ENCODE data around the gene ACTR8.

Gene ACTR8

GRCh38 chr3:53843195-53844177 lies 38.5 kb downstream of the ACTR8 start:
- H3K9me3 ChIP-seq (replicated peaks; ENCODE audit: low read length), result no peaks in the 10 kb centered on the region
- H3K9ac ChIP-seq (ENCODE audit: low read depth, low read length), result no peak overlapping the region
- no peak overlapping the region for H3K4me2 ChIP-seq (ENCODE audit: low read length)
- no peaks in the 10 kb centered on the region for H3K36me3 ChIP-seq (ENCODE audit: insufficient read depth, low read length)
- no peak overlapping the region for H3K4me3 ChIP-seq (ENCODE audit: low read length)
- peaks cover 46% of the 10 kb centered on the region for H3K27me3 ChIP-seq (ENCODE audit: control insufficient read depth, insufficient read depth, low read length)
- peaks cover 7% of the 10 kb centered on the region for H3K4me1 ChIP-seq (ENCODE audit: control insufficient read depth, insufficient read depth, low read length)

- Histone ChIP-seq H3K27me3 (ENCODE audit: control insufficient read depth, insufficient read depth, low read length) (peaks cover 37% of the 10 kb centered on the region), H3K4me3 (ENCODE audit: low read length) (no peak overlapping the region)
Measured at GRCh38 chr3:53842436-53843194, 39.3 kb downstream of the ACTR8 start.

DNA sequence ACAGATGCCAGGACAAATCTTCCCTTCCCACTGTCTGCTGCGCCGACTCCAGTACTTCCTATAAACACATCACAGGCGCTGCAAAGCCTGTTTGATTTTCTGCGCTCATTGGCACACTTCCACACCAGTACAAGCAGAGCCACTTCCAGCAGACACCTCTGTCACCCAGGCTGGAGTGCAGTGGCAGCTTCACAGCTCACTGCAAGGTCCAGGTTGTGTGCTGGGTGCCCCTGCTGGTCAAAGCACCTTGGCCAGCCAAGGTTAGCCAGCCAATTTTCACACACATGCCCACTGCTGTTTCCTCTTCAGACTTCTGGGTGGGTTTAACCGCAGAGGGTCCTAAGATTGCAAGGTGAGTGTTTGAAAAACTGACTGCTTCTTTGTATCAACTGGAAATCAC lies 40.7 kb downstream of the ACTR8 start:
- H3K9ac ChIP-seq (ENCODE audit: low read depth, low read length), result no peak overlapping the region
- H3K4me1 ChIP-seq (ENCODE audit: control insufficient read depth, insufficient read depth, low read length), result peaks cover 4% of the 10 kb centered on the region
- no peaks in the 10 kb centered on the region for H3K9me3 ChIP-seq (replicated peaks; ENCODE audit: low read length)
- peaks cover 27% of the 10 kb centered on the region for H3K27me3 ChIP-seq (ENCODE audit: control insufficient read depth, insufficient read depth, low read length)
- no peak overlapping the region for H3K4me3 ChIP-seq (ENCODE audit: low read length)
- H3K36me3 ChIP-seq (ENCODE audit: insufficient read depth, low read length), result no peaks in the 10 kb centered on the region
- H3K4me2 ChIP-seq (ENCODE audit: low read length), result no peak overlapping the region

More at GRCh38 chr3:53842436-53843194, 39.3 kb downstream of the ACTR8 start:
- Histone ChIP-seq H3K4me1 (ENCODE audit: control insufficient read depth, insufficient read depth, low read length) (peaks cover 7% of the 10 kb centered on the region), H3K4me2 (ENCODE audit: low read length) (no peak overlapping the region), H3K9ac (ENCODE audit: low read depth, low read length) (no peak overlapping the region), H3K9me3 (replicated peaks; ENCODE audit: low read length) (no peaks in the 10 kb centered on the region), H3K36me3 (ENCODE audit: insufficient read depth, low read length) (no peaks in the 10 kb centered on the region)

DNA sequence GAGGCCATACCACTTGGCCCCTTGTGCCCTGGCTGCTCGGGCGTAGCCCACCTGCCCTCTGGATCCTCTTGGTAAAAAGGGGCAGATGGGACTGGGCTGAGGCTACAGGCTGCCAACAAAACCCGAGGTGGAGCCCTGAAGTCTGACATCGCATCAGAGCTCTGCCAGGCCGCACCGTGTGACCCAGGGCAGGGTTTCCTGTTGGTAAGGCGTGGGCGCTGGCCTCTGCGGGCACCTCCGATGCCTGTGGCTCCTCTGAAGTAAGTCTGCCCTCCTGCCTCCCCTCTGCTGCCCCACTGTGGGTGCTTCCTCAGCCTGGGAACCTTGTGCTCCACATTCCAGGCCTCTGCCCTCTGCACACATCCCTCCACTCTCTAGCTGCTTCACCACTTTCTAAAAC lies 44.6 kb downstream of the ACTR8 start:
- Histone ChIP-seq H3K4me1 (ENCODE audit: control insufficient read depth, insufficient read depth, low read length) (no peaks in the 10 kb centered on the region), H3K4me2 (ENCODE audit: low read length) (no peak overlapping the region), H3K27me3 (ENCODE audit: control insufficient read depth, insufficient read depth, low read length) (peaks cover 2% of the 10 kb centered on the region), H3K9me3 (replicated peaks; ENCODE audit: low read length) (no peaks in the 10 kb centered on the region), H3K4me3 (ENCODE audit: low read length) (no peak overlapping the region), H3K36me3 (ENCODE audit: insufficient read depth, low read length) (no peaks in the 10 kb centered on the region), H3K9ac (ENCODE audit: low read depth, low read length) (no peak overlapping the region)

GRCh38 chr3:53836084-53836872 lies 45.7 kb downstream of the ACTR8 start:
- H3K4me2 ChIP-seq (ENCODE audit: low read length), result no peak overlapping the region
- no peak overlapping the region for H3K4me3 ChIP-seq (ENCODE audit: low read length)
- H3K27me3 ChIP-seq (ENCODE audit: control insufficient read depth, insufficient read depth, low read length), result no peaks in the 10 kb centered on the region
- H3K9ac ChIP-seq (ENCODE audit: low read depth, low read length), result no peak overlapping the region
- H3K4me1 ChIP-seq (ENCODE audit: control insufficient read depth, insufficient read depth, low read length), result no peaks in the 10 kb centered on the region
- H3K9me3 ChIP-seq (replicated peaks; ENCODE audit: low read length), result no peaks in the 10 kb centered on the region
- no peaks in the 10 kb centered on the region for H3K36me3 ChIP-seq (ENCODE audit: insufficient read depth, low read length)

DNA sequence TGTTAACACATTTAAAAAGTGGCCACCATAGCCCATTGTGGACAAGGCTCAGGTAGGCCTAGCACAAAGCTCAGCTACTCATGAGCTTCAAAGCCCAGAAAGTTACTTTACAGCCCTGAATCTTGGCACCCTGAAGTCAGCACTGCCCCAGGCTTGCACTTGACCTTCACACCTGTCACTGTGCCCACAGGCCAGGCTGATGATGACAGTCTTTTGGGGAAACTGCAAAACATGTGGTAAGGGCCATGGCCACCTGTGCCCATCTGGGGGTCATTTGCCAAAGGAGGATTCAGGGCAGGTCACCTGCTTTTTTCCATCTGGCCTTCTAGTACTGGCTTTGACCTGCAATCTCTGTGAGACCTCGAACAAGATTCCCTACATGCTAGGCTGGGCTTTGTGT lies 46.7 kb downstream of the ACTR8 start:
- no peak overlapping the region for H3K4me3 ChIP-seq (ENCODE audit: low read length)
- no peaks in the 10 kb centered on the region for H3K9me3 ChIP-seq (replicated peaks; ENCODE audit: low read length)
- no peaks in the 10 kb centered on the region for H3K4me1 ChIP-seq (ENCODE audit: control insufficient read depth, insufficient read depth, low read length)
- no peaks in the 10 kb centered on the region for H3K36me3 ChIP-seq (ENCODE audit: insufficient read depth, low read length)
- no peak overlapping the region for H3K9ac ChIP-seq (ENCODE audit: low read depth, low read length)
- H3K4me2 ChIP-seq (ENCODE audit: low read length), result no peak overlapping the region
- no peaks in the 10 kb centered on the region for H3K27me3 ChIP-seq (ENCODE audit: control insufficient read depth, insufficient read depth, low read length)

DNA sequence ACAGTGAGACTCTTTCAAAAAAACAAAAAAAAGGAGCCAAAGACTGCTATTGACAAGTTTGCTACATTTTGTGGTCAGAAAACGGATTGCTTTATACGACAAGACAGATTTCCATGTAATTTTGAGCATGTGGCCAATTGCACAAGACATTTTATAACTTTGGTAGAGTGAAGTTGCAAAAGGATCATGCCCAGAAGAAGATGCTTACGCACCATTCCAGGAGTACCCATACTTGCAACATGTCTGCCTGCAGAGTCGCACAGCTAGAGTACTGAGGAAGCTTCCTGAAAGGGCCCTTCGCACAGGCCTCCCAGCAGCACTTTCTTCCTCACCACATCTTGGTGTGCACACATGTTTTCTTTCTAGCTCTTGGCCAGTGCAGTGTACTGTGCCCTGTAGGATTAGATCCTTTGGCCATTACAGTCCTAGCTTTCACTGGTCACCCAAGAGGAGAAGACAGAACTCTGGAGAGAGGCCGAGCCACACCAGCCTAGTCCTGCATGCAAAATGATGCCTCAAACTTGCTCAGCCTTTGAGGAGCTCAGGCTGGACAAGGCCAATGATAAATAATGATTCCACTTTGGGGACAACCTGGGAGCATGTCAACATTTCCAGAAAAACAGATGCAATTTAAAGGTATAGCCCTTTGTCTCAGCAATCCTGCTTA lies 47.4 kb downstream of the ACTR8 start:
- Histone ChIP-seq H3K4me3 (ENCODE audit: low read length) (no peak overlapping the region), H3K9me3 (replicated peaks; ENCODE audit: low read length) (no peaks in the 10 kb centered on the region), H3K36me3 (ENCODE audit: insufficient read depth, low read length) (no peaks in the 10 kb centered on the region), H3K4me2 (ENCODE audit: low read length) (no peak overlapping the region), H3K27me3 (ENCODE audit: control insufficient read depth, insufficient read depth, low read length) (no peaks in the 10 kb centered on the region), H3K4me1 (ENCODE audit: control insufficient read depth, insufficient read depth, low read length) (no peaks in the 10 kb centered on the region), H3K9ac (ENCODE audit: low read depth, low read length) (no peak overlapping the region)

DNA sequence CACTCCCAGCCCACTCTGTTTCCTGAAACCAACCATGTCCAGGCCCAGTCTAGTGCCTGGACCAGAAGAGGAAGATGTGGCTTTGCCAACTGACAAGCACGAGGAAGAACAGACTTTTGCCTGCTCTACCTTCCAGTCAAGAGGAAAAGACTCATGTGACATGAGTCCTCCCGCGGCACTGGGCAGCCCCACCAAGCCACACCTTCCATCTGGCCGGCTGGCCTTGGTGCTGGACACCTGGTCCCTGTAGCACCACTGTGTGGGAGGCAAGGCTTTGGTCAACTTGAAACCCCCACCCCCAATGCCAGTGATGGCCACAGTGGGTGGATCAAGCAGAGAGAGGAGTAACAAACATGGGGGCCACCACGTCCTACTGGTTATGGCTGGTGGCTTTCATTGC lies 48.3 kb downstream of the ACTR8 start:
- H3K4me1 ChIP-seq (ENCODE audit: control insufficient read depth, insufficient read depth, low read length), result no peaks in the 10 kb centered on the region
- H3K27me3 ChIP-seq (ENCODE audit: control insufficient read depth, insufficient read depth, low read length), result no peaks in the 10 kb centered on the region
- no peak overlapping the region for H3K9ac ChIP-seq (ENCODE audit: low read depth, low read length)
- no peak overlapping the region for H3K4me2 ChIP-seq (ENCODE audit: low read length)
- no peaks in the 10 kb centered on the region for H3K9me3 ChIP-seq (replicated peaks; ENCODE audit: low read length)
- no peaks in the 10 kb centered on the region for H3K36me3 ChIP-seq (ENCODE audit: insufficient read depth, low read length)
- no peak overlapping the region for H3K4me3 ChIP-seq (ENCODE audit: low read length)

DNA sequence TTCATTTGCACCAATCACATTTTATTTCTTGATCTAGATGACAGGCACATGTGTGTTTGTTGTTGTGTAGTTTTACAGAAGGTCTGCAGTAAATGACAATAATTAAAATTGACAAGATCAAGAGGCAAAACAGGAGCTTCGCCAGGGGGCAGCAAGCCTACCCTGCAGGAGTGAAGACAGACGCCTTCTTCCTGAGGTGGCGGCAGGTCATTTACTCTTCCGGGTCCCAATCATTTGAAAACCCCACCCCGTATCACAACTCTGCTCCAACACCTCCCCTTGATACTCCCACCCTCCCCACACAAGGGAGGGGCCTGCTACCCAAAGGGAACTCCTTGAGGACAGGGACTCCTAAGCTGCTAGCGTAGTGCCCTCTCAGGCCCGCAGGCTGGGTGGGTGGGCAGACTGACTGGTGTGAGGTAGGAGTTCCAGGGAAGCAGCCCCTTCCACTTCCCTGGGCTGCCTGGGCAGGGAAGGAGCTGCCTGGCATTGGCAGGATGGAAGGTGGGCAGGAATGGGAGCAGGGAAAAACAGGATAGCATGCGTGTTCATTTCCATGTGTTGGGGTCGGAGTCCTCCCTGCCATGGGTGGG lies 48.8 kb downstream of the ACTR8 start:
- H3K9me3 ChIP-seq (replicated peaks; ENCODE audit: low read length), result no peaks in the 10 kb centered on the region
- no peaks in the 10 kb centered on the region for H3K4me1 ChIP-seq (ENCODE audit: control insufficient read depth, insufficient read depth, low read length)

DNA sequence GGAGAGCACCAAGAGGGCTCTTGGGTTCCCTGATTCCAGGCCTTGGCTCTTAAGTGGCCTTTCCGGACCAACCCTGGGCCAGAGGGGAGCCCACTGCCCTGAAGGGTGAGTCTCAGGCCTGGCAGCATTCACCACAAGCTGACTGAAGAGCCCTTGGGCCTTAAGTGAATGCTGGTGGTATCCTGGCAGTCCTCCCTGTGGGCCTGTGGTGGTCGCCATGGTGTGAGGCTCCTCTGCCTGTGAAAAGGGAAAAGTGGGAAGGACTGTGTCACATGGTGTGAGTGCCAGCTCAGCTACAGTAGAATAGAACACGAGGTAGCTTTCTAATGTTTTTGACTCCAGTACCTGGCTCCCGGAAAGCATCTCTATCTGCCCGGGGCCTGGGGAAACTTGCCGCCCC lies 51.0 kb downstream of the ACTR8 start:
- Histone ChIP-seq H3K9me3 (replicated peaks; ENCODE audit: low read length) (no peaks in the 10 kb centered on the region), H3K4me2 (ENCODE audit: low read length) (no peak overlapping the region), H3K36me3 (ENCODE audit: insufficient read depth, low read length) (no peaks in the 10 kb centered on the region), H3K9ac (ENCODE audit: low read depth, low read length) (no peak overlapping the region), H3K4me3 (ENCODE audit: low read length) (no peak overlapping the region), H3K4me1 (ENCODE audit: control insufficient read depth, insufficient read depth, low read length) (no peaks in the 10 kb centered on the region), H3K27me3 (ENCODE audit: control insufficient read depth, insufficient read depth, low read length) (peaks cover 3% of the 10 kb centered on the region)

More for the DNA sequence above, 48.8 kb downstream of the ACTR8 start:
- Histone ChIP-seq H3K4me3 (ENCODE audit: low read length) (no peak overlapping the region), H3K9ac (ENCODE audit: low read depth, low read length) (no peak overlapping the region), H3K27me3 (ENCODE audit: control insufficient read depth, insufficient read depth, low read length) (no peaks in the 10 kb centered on the region), H3K4me2 (ENCODE audit: low read length) (no peak overlapping the region), H3K36me3 (ENCODE audit: insufficient read depth, low read length) (no peaks in the 10 kb centered on the region)
